Left colon (tissue), 2 donors: ENCODE results near the gene PDIK1L. TPM values are rescaled to one million over a fixed set of nuclear protein-coding genes. Genes with fewer than 3 reads are reported as not detected.

Experiments used
- ATAC-seq: fragments of 200-7000 bp; cut with Tn5 transposase; one replicate; pipeline ENCODE4 v1.9.1; 2020; ENCODE audit warnings: mild to moderate bottlenecking, moderate library complexity
- DNase-seq, 2 donors: peaks; one replicate each; pipeline ENCODE4 v3.0.0-alpha.2; 2020
- intact Hi-C, 2 donors: fragments of 100-400 bp; cut with DNase I in 1 of 2; cut with micrococcal nuclease in 1 of 2; formaldehyde crosslinking; loops; one replicate each; pipeline versions ENCODE4 v1.11.2 to v1.14.0; 2022; cut with DNase I, micrococcal nuclease
- long read RNA-seq: library from polyadenylated mRNA; unstranded; transcript quantifications from one replicate; pipeline ENCODE4 v2.0.0, GENCODE V29; 2021
- total RNA-seq, 2 donors: library from RNA; stranded (reverse); fragmentation: NEBNext Ultra II Directional; extraction: Animal tissue kit (Norgen Biotek cat#: 25700); gene quantifications; one replicate each; pipeline ENCODE4 v1.2.1, GENCODE V29; 2021
- donor health status: DM: no; HTN: no; CAD: no.
- donor health status: DM: yes; HTN: yes; CAD: no.

PDIK1L gene
- 10 to 100 TPM; 15.5 to 15.9 TPM for total RNA-seq
- long read RNA-seq, full-length matches to known transcripts: 22 of 25 reads
- long read RNA-seq, partial matches to known transcripts: 0 of 25 reads
- long read RNA-seq, other reads (novel, unspliced or antisense): 3 of 25 reads

DNA sequence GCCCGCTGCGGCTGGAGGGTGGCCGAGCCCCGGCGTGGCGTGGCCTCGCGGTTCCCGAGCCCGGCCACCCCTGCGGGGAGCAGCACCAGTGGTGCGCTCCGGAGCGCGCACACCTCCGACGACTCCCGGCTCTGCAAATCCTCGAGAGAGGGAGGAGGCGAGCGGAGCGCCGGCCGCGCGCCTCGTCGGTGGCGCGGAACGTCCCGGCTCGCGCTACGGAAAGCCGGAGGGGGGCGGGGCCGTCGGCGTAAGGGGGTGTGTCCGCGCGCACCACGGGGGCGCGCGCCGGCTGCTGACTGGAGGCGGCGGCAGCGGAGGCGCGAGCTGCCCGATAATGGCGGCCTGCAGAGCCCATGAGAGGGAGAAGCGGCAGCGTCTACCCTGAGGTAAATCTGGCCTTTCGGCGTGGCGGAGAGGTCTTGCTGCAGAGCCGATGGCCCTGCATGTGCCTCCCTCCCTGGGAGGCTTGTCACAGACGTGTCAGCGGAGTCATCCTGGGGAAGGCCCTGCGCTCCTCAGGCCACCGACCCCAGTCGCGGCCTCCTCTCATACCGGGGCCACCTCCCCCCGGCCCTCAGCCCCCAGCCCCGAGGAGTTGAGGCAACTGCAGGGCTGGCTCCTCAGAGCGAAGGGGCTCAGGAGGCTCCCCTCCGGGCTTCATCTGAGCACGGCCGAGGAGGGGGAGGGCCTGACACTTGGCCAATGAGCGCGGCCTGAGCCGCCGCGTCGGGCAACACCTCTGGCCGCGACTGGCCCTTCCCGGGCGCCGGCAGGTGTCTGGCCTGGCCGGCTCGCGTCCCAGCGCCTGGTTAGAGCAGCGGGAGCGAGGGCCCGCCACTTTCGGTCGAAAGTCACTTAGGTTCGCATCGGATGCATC lies at the start of gene PDIK1L:
Gene PDIK1L (plus strand): TSS at position 295 of the 877 bp plus-strand sequence. CDS start 2,485 bp downstream, outside the sequence.
- ATAC-seq: peak; percentile 76
- intact Hi-C loops: no loop called here
- peak; percentile 92 to 96 for DNase-seq

- ATAC-seq: no peak
- intact Hi-C loops: loop anchor here in 1 of 2 donors (5.0 kb wide), 1 partner anchor 323 kb away; no protein-coding TSS in a partner anchor
- no peak for DNase-seq
Observed at GRCh38 chr1:26064553-26064952, 47.1 kb upstream of the PDIK1L start.

DNA sequence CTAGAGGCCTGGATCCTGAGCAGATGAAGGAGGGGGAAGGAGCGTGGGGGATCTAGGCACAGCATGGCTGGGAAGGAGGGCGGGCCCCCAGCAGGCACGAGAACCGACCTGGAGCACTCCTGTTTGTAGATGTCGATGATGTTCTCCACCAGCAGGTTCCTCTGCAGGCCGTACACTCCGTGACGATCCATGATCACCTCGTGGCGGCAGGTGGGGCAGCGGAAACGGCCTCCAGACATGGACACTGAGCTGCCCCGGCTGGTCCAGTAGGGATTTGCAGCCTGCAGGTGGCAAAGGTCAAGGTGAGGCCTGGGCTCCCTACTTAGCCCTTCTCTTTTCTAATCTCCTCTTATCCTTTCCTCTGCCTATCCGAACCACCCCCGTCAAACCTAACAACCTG lies 45.5 kb upstream of the PDIK1L start:
- no peak for ATAC-seq
- intact Hi-C loops: no loop called here
- no peak for DNase-seq

GRCh38 chr1:26066857-26067256 lies 44.8 kb upstream of the PDIK1L start:
- ATAC-seq: no peak
- intact Hi-C loops: no loop called here

DNA sequence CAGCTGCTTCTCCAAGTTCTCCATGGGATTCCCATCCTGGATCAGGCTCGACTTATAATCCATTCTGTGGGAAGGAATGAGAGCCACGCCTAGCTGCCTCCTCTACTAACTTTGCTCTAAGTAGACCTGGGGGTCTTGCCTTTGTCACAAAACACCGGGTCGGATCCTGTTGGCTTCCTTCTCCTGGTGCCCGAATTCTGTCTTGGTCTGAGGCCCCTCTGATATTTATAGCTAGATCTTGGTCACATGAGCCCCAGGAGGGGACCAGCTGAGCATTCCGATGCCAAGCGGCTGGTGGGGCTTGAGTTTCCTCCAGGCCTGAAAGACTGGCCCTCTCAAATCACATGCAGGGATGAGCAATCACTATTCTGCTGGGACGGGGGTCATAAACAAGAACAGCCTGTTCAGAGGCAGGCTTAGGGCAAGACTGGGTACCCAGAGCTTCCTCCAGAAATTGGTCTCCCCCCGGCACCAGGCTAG lies 44.2 kb upstream of the PDIK1L start, which contains the start of gene TRIM63:
Gene TRIM63 (minus strand): TSS at position 199 of the 480 bp plus-strand sequence. CDS start 136 bp downstream, at position 63.
- DNase-seq (no peak), ATAC-seq (no peak)
- intact Hi-C loops: no loop called here

More at GRCh38 chr1:26066857-26067256, 44.8 kb upstream of the PDIK1L start:
- no peak for DNase-seq

DNA sequence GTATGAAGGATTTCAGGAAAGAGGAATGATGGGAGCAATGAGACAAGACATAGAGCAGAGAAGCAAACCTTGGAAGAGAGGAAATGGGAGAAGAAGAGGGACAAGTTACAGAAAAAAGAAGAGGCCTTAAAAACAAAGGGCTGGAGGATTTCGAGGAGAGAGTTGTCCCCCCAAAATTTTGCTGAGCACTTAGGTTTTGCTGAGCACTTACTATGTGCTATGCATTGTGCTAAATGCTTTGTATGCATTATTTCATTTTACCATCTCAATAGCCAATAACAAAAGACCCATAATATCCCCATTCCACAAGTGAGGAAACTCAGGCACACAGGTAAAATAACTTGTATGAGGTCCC lies 41.7 kb upstream of the PDIK1L start:
- intact Hi-C loops: no loop called here
- DNase-seq (no peak), ATAC-seq (no peak)

DNA sequence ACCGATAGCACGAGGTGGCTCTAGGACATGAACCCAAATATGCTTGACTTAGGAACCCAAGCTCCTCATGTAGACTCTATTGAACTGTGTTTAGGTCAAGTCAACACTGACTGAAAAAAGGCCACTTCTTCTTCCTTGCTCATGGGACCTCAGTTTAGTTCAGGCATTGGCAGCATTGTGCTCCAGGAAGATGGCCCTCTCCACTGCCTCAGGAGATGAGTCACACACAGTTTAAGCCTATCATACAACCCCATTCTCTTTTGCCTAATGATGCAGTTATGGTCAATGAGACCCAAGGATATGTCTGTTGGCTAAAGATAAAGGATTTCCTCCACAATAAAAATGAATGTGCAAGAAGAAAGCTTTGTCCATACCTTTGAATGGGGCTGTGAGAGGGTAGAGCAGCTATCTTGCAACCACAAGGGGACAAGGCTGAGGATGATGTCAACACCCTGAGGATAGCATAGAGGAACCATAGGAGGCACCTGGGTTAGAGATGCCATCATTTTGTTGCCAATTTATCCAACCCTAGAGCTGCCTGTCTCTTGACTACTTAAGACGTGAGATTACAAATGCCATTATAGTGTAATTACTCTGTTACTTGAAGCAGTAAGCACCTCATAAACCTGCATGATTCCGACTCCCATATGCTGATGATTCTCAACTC lies 41.2 kb upstream of the PDIK1L start:
- no peak for ATAC-seq
- DNase-seq: no peak
- intact Hi-C loops: no loop called here

DNA sequence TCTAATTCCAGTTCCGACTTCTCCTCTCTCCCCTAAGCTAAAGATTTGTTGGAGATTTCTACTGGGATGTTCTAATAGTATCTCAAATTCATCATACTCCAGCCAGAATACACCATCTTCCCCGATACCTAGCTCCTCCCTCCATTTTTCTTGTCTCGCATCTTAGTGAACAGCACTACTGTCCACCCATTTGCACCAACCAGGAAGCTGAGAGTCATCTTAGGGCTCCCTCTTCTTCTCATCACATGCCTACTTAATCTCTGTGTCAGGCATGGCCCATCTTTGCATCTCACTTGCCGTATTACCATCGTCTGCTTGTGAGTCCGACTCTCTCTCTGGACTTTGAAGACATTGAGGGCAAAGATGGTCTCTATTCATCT lies 40.7 kb upstream of the PDIK1L start:
- ATAC-seq (no peak), DNase-seq (no peak)
- intact Hi-C loops: no loop called here

GRCh38 chr1:26072305-26072704 lies 39.3 kb upstream of the PDIK1L start:
- DNase-seq: no peak
- intact Hi-C loops: no loop called here
- ATAC-seq: no peak

- intact Hi-C loops: no loop called here
- no peak for DNase-seq
- ATAC-seq: peak; percentile 47
Observed at GRCh38 chr1:26075421-26076144, 36.0 kb upstream of the PDIK1L start.

GRCh38 chr1:26077524-26077923 lies 34.1 kb upstream of the PDIK1L start:
- intact Hi-C loops: no loop called here
- no peak for DNase-seq
- ATAC-seq: no peak

GRCh38 chr1:26078286-26079177 lies 33.1 kb upstream of the PDIK1L start:
- DNase-seq (peak in 1 of 2 donors; percentile 47), ATAC-seq (peak; percentile 80)
- intact Hi-C loops: no loop called here

GRCh38 chr1:26079178-26079563 lies 32.5 kb upstream of the PDIK1L start:
- DNase-seq: no peak
- intact Hi-C loops: no loop called here
- no peak for ATAC-seq

DNA sequence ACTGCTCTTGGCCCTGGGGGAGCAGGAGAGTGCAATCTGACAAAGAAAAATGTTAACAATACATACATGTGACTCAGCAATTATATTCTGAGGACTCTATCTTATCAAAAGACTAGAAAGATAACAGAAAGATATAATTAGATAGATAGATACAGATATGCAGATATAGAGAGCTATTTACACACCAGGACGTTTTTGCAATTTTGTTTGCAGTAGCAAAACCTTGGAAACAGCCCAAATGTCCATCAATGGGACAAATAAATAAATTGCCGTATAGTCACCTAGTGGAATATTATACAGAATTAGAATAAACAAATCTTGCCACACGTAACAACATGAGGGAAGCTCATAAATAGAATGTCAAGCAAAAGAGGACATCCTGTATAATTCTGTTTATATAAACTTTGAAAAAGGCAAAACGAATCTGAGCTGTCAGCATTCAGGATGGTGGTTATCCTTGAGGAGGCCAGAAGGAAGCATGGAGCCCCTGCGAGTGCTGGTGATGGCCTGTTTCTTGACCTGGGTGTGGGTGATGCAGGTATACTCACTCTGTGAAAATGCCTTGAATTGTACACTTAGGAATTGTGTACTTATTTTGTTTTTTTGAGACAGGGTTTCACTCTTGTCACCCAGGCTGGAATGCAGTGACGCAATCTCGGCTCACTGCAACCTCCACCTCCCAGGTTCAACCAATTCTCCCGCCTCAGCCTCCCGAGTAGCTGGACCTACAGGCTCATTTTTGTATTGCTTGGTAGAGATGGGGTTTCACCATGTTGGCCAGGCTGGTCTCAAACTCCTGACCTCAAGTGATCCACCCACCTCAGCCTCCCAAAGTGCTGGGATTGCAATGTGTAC lies 31.4 kb upstream of the PDIK1L start:
- no peak for DNase-seq
- intact Hi-C loops: no loop called here
- no peak for ATAC-seq

- DNase-seq (no peak), ATAC-seq (no peak)
- intact Hi-C loops: no loop called here
Observed at GRCh38 chr1:26081267-26082019, 30.2 kb upstream of the PDIK1L start.

- intact Hi-C loops: no loop called here
- ATAC-seq: no peak
- DNase-seq: no peak
Observed at GRCh38 chr1:26082020-26082350, 29.6 kb upstream of the PDIK1L start.

GRCh38 chr1:26083208-26083607 lies 28.4 kb upstream of the PDIK1L start:
- DNase-seq (no peak), ATAC-seq (no peak)
- intact Hi-C loops: no loop called here
